K562 (cell line): Measurements from ENCODE around the gene RPS19BP1. TPM values are rescaled to one million over a fixed set of nuclear protein-coding genes. Genes with fewer than 3 reads are reported as not detected.

ENCODE experiments used
- BRCA1 ChIP-seq, 2 experiments: fragments of 450-650 bp in 1 of 2; sonication (generic) in 1 of 2; formaldehyde crosslinking in 1 of 2; IDR thresholded peaks; 2 replicates each; pipeline versions ENCODE4 v1.5.0 to v1.6.1; 2017 to 2020; ENCODE audit warnings: mild to moderate bottlenecking in 1 of 2, missing genetic modification reagents in 1 of 2
- C11orf30 ChIP-seq: fragments of 450-650 bp; IDR thresholded peaks from 2 replicates; pipeline ENCODE4 v1.6.1; 2016; ENCODE audit warnings: low read depth, mild to moderate bottlenecking
- CXXC5 ChIP-seq: fragments of 250-450 bp; sonication (Bioruptor Pico); IDR thresholded peaks from 2 replicates; pipeline ENCODE4 v1.8.0; 2022; ENCODE audit warnings: inconsistent platforms, mild to moderate bottlenecking, moderate library complexity
- ETV1 ChIP-seq: fragments of 450-650 bp; conservative IDR thresholded peaks from 2 replicates; pipeline ENCODE4 v1.6.1; 2016; ENCODE audit warnings: missing genetic modification characterization, control low read depth, low read depth, missing compliant biosample characterization
- FOSL1 ChIP-seq: fragments of 200-800 bp; sonication (Bioruptor generic); conservative IDR thresholded peaks from 2 replicates; pipeline ENCODE4 v1.6.1; 2016; ENCODE audit warnings: missing genetic modification characterization, missing compliant biosample characterization
- GATA2 ChIP-seq: sonication (generic); formaldehyde crosslinking; IDR thresholded peaks from 2 replicates; pipeline ENCODE4 v1.4.0; 2020; ENCODE audit warnings: mild to moderate bottlenecking, missing genetic modification reagents
- HDGF ChIP-seq: fragments of 450-650 bp; IDR thresholded peaks from 2 replicates; pipeline ENCODE4 v1.6.1; 2016
- ILF3 ChIP-seq: fragments of 450-650 bp; IDR thresholded peaks from 2 replicates; pipeline ENCODE4 v1.6.1; 2018; ENCODE audit warnings: antibody characterized with exemption, mild to moderate bottlenecking, moderate library complexity, borderline replicate concordance
- JUN ChIP-seq, 2 experiments: sonication (generic) in 1 of 2; formaldehyde crosslinking in 1 of 2; IDR thresholded peaks; 2 replicates each; pipeline versions ENCODE4 v1.6.1 to v1.8.0; 2012 to 2022; ENCODE audit warnings: borderline replicate concordance in 2 of 2, mild to moderate bottlenecking in 2 of 2, improper control_type of control experiment in 1 of 2, low read depth in 1 of 2, low read length in 1 of 2, missing genetic modification reagents in 1 of 2
- NKRF ChIP-seq: fragments of 450-650 bp; IDR thresholded peaks from 2 replicates; pipeline ENCODE4 v1.6.1; 2016; ENCODE audit warnings: borderline replicate concordance
- NRF1 ChIP-seq, 2 experiments: fragments of 450-650 bp; IDR thresholded peaks in 1 of 2; conservative IDR thresholded peaks in 1 of 2; 2 replicates each; pipeline ENCODE4 v1.6.1; 2014; ENCODE audit warnings: mild to moderate bottlenecking in 2 of 2
- SAP30 ChIP-seq: fragments of 200-600 bp; sonication (generic); IDR thresholded peaks from 2 replicates; pipeline ENCODE4 v1.6.1; 2012; ENCODE audit warnings: borderline replicate concordance, low read depth, mild to moderate bottlenecking, moderate library complexity, low read length, control low read depth, inconsistent platforms; ENCODE audit not compliant: insufficient read depth, poor library complexity, severe bottlenecking
- SMAD3 ChIP-seq: fragments of 450-650 bp; formaldehyde crosslinking; conservative IDR thresholded peaks from 2 replicates; pipeline ENCODE4 v1.4.0; 2020; ENCODE audit warnings: mild to moderate bottlenecking
- ZBED1 ChIP-seq: IDR thresholded peaks from 2 replicates; pipeline ENCODE4 v1.6.1; 2014
- ZNF277 ChIP-seq: fragments of 250-450 bp; sonication (Bioruptor Pico); IDR thresholded peaks from 2 replicates; pipeline ENCODE4 v1.8.0; 2022; ENCODE audit warnings: inconsistent platforms, mild to moderate bottlenecking, moderate library complexity, borderline replicate concordance
- ZNF75A ChIP-seq: fragments of 450-650 bp; formaldehyde crosslinking; IDR thresholded peaks from 2 replicates; pipeline ENCODE4 v1.4.0; 2020; ENCODE audit warnings: mild to moderate bottlenecking
- ZNF766 ChIP-seq: fragments of 200-800 bp; sonication (Bioruptor generic); conservative IDR thresholded peaks from 2 replicates; pipeline ENCODE4 v1.6.1; 2016; ENCODE audit warnings: missing genetic modification characterization, missing compliant biosample characterization
- polyA plus RNA-seq, 8 experiments: library from polyadenylated mRNA; depleted of rRNA in 4 of 8; stranded (reverse) in 5 of 8; unstranded in 3 of 8; fragments of >200 nt; fragmentation: Nextera tagmentation in 2 of 8; fragmentation: Illumina TruSeq in 1 of 8; extraction: Ambion mirVana in 2 of 8; extraction: Trizol in 1 of 8; gene quantifications; 2 replicates each; pipeline versions ENCODE4 v1.2.1 to v1.2.3, GENCODE V29; 2011 to 2014; ENCODE audit warnings: inconsistent platforms in 1 of 8, missing spikeins in 1 of 8
- total RNA-seq, 7 experiments: library from RNA; depleted of rRNA in 6 of 7; stranded (reverse); fragments of >200 nt in 6 of 7; fragmentation: Illumina TruSeq in 2 of 7; extraction: Trizol in 2 of 7; gene quantifications; 2 replicates each; pipeline versions ENCODE4 v1.2.1 to v1.2.3, GENCODE V29; 2011 to 2021; ENCODE audit warnings: low replicate concordance in 1 of 7
- TF ChIP-seq, protein P1 (sequence below): sonication (generic); formaldehyde crosslinking; IDR thresholded peaks from 2 replicates; pipeline ENCODE4 v1.8.1; 2023; ENCODE audit warnings: mild to moderate bottlenecking, missing genetic modification reagents

The RPS19BP1 gene
- total and polyA plus RNA-seq, 9 of the 15 experiments (the other 6 are each of a cell fraction or from before 2014, with no cell fraction given), result 3.0 to 223 (median 84.3) TPM

DNA sequence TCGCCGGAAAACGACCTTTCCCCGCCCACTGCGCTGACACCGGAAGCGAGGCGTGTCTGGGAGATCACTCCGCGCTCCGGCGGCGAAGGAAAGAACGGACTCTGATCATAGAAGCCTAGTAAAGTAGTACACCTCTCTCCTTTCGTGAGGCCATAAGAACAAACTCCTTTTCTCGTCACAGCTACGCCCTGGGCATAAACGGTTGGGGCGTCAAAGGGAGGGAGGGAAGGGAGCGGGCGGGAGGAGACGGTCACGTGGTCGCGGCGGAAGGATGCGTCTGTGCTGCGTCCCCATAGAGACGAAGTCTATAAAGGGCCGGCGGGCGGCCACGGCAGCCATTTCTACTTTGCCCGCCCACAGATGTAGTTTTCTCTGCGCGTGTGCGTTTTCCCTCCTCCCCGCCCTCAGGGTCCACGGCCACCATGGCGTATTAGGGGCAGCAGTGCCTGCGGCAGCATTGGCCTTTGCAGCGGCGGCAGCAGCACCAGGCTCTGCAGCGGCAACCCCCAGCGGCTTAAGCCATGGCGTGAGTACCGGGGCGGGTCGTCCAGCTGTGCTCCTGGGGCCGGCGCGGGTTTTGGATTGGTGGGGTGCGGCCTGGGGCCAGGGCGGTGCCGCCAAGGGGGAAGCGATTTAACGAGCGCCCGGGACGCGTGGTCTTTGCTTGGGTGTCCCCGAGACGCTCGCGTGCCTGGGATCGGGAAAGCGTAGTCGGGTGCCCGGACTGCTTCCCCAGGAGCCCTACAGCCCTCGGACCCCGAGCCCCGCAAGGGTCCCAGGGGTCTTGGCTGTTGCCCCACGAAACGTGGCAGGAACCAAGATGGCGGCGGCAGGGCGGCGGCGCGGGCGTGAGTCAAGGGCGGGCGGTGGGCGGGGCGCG is 12.1 kb downstream of the RPS19BP1 start, which contains the start of gene ATF4 (continued):
- TF ChIP-seq NRF1 (conservative IDR thresholded peaks at IDR 0.05 in 1 of 2, IDR thresholded peaks at IDR 0.05 in 1 of 2) (peak; percentile 43 to 57; a peak in 3 of 4 replicates), SMAD3 (CRISPR knock-in tag) (0 out of 2 replicates have a peak, but pooled peaks have one; percentile 1), JUN (IDR thresholded peaks at IDR 0.05; ENCODE audit: borderline replicate concordance, low read depth, low read length) (no peak), JUN (CRISPR knock-in tag; IDR thresholded peaks at IDR 0.05; ENCODE audit: borderline replicate concordance) (peak; percentile 82; the same call in 1 of the 2 replicates), NKRF (peak; percentile 84), ZNF277 (no peak), CXXC5 (CRISPR knock-in tag) (peak; percentile 85), ZNF75A (CRISPR knock-in tag) (no peak), ETV1 (peak; percentile 99), ILF3 (peak; percentile 67; the same call in 1 of the 2 replicates), FOSL1 (peak; percentile 55; the same call in 1 of the 2 replicates), BRCA1 (IDR thresholded peaks at IDR 0.05) (no peak), BRCA1 (CRISPR knock-in tag; IDR thresholded peaks at IDR 0.05) (0 out of 2 replicates have a peak, but pooled peaks have one; percentile 61), HDGF (no peak), ZNF766 (CRISPR knock-in tag) (no peak), C11orf30 (peak; percentile 67), ZBED1 (0 out of 2 replicates have a peak, but pooled peaks have one; percentile 42), SAP30 (peak; percentile 74), GATA2 (CRISPR knock-in tag) (no peak)
- TF ChIP-seq, protein P1, sequence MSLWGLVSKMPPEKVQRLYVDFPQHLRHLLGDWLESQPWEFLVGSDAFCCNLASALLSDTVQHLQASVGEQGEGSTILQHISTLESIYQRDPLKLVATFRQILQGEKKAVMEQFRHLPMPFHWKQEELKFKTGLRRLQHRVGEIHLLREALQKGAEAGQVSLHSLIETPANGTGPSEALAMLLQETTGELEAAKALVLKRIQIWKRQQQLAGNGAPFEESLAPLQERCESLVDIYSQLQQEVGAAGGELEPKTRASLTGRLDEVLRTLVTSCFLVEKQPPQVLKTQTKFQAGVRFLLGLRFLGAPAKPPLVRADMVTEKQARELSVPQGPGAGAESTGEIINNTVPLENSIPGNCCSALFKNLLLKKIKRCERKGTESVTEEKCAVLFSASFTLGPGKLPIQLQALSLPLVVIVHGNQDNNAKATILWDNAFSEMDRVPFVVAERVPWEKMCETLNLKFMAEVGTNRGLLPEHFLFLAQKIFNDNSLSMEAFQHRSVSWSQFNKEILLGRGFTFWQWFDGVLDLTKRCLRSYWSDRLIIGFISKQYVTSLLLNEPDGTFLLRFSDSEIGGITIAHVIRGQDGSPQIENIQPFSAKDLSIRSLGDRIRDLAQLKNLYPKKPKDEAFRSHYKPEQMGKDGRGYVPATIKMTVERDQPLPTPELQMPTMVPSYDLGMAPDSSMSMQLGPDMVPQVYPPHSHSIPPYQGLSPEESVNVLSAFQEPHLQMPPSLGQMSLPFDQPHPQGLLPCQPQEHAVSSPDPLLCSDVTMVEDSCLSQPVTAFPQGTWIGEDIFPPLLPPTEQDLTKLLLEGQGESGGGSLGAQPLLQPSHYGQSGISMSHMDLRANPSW, result peak; percentile 54; the same call in 1 of the 2 replicates
